GM23248 (cell line): Measurements from ENCODE around the gene CYB561A3.

ENCODE experiments used
- EZH2 ChIP-seq: fragments of 200-600 bp; sonication (generic); IDR thresholded peaks from 2 replicates; pipeline ENCODE4 v1.6.1; 2018; ENCODE audit warnings: antibody characterized with exemption, mild to moderate bottlenecking; ENCODE audit not compliant: insufficient read depth, poor library complexity, severe bottlenecking
- EZH2phosphoT487 ChIP-seq: fragments of 200-600 bp; sonication (generic); IDR thresholded peaks from 2 replicates; pipeline ENCODE4 v1.6.1; 2018; ENCODE audit warnings: antibody characterized with exemption, moderate library complexity, mild to moderate bottlenecking, low read depth; ENCODE audit not compliant: insufficient read depth

GRCh38 chr11:61331651-61332050 lies 30.0 kb downstream of the CYB561A3 start:
- TF ChIP-seq EZH2: no peak
- TF ChIP-seq EZH2phosphoT487: no peak
